Fibroblast of lung (primary cell): ENCODE data around the gene DCHS2.

ENCODE experiments used
- EZH2 ChIP-seq: IDR thresholded peaks from 2 replicates; pipeline ENCODE4 v1.5.1; 2012; ENCODE audit warnings: low read length, control low read depth, mild to moderate bottlenecking; ENCODE audit errors: missing control alignments
- TF ChIP-seq, protein P1 (sequence below), 2 donors: IDR thresholded peaks in 1 of 2; conservative IDR thresholded peaks in 1 of 2; 1 replicate in 1 of 2; 2 replicates in 1 of 2; pipeline ENCODE4 v1.5.1; 2011 to 2012; ENCODE audit warnings: low read length in 2 of 2, control low read depth in 1 of 2, inconsistent platforms in 1 of 2, low read depth in 1 of 2, mild to moderate bottlenecking in 1 of 2

DNA sequence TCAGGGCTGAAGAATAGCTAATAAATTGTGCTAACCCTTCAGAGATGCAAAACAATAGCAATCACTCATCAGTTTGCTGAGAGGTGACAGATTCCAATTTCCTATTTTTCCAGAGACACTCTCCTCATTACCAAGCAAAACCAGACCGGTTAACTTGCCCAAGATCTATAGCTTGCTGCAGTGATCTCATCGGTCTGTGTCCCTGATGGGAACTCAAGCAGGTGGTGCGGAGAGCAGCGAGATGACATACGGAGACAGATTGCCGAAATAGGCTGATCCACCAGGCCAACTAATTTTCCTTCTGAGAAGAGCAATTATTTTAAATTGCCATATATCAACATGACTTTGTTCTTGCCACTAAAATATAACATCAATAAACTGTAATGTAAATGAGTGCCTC is 10.5 kb upstream of the DCHS2 start:
- TF ChIP-seq, protein P1, sequence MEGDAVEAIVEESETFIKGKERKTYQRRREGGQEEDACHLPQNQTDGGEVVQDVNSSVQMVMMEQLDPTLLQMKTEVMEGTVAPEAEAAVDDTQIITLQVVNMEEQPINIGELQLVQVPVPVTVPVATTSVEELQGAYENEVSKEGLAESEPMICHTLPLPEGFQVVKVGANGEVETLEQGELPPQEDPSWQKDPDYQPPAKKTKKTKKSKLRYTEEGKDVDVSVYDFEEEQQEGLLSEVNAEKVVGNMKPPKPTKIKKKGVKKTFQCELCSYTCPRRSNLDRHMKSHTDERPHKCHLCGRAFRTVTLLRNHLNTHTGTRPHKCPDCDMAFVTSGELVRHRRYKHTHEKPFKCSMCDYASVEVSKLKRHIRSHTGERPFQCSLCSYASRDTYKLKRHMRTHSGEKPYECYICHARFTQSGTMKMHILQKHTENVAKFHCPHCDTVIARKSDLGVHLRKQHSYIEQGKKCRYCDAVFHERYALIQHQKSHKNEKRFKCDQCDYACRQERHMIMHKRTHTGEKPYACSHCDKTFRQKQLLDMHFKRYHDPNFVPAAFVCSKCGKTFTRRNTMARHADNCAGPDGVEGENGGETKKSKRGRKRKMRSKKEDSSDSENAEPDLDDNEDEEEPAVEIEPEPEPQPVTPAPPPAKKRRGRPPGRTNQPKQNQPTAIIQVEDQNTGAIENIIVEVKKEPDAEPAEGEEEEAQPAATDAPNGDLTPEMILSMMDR (conservative IDR thresholded peaks at IDR 0.05 in 1 of 2, IDR thresholded peaks at IDR 0.05 in 1 of 2; ENCODE audit: low read depth in 1 of 2, low read length in 2 of 2): no peak
- no peak for TF ChIP-seq EZH2
